Left ventricle myocardium superior (tissue), 1 donor: ENCODE measurements around the gene PSEN1. TPM values are rescaled to one million over a fixed set of nuclear protein-coding genes. Genes with fewer than 3 reads are reported as not detected.

Source experiments
- ATAC-seq: fragments of 200-7000 bp; cut with Tn5 transposase; one replicate; pipeline ENCODE4 v1.9.1; 2020; ENCODE audit warnings: mild to moderate bottlenecking, moderate library complexity
- DNase-seq: peaks from one replicate; pipeline ENCODE4 v3.0.0-alpha.2; 2020
- intact Hi-C: fragments of 100-400 bp; cut with micrococcal nuclease; formaldehyde crosslinking; loops from one replicate; pipeline ENCODE4 v1.11.0; 2022
- total RNA-seq: library from RNA; stranded (reverse); fragmentation: NEBNext Ultra II Directional; extraction: Animal tissue kit (Norgen Biotek cat#: 25700); gene quantifications from one replicate; pipeline ENCODE4 v1.2.1, GENCODE V29; 2021
- donor health status: DM: no; HTN: yes; CAD: no; lungs with severe emphysema.

The PSEN1 gene
- total RNA-seq, 1 donor from 2014 or later: 24.1 TPM

DNA sequence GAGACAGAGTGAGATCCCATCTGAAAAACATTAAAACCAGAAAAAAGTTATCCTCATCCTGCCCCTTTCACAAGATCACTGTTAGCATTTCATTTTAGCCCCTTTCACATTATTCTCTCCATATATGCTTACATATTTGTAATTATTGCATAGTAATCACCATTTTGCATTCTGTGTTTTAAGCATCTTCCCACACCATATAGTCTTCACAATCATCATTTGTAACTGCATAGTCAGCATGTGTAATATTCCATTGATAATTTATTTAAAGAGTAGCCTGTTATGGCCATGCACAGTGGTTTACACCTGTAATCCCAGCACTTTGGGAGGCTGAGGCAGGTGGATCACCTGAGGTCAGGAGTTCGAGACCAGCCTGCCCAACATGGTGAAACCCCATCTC is 112.8 kb downstream of the PSEN1 start:
- ATAC-seq (no peak), DNase-seq (no peak)
- intact Hi-C loops: no loop called here

DNA sequence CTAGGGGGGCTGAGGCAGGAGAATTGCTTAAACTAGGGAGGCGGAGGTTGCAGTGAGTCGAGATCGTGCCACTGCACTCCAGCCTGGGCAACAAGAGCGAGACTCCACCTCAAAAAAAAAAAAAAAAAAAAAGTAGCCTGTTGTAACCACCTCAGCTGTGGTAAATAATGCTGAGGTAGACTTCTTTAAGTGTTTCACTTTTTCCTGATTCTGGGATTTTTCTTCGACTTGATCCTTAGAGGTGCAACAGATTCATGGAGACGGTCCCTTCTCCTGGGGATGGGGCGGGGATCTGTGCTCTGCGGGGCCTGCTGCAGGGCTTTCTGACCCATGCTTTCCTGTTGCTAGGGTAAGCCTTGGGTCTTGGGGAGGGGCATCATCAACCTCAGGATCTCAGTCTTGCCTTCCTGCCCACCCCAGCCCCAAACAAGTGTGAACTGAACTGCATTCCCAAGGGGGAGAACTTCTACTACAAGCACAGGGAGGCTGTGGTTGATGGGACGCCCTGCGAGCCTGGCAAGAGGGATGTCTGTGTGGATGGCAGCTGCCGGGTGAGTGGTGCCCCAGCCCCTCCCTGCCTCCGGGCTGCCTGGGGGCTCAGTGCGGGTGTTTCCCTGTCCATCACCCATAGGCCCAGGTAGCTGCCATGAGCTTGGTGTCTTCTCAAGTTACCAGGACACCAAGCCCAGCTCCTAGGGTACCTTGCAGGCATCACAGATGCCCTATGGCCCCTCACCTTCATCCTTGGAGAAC is 113.4 kb downstream of the PSEN1 start:
- DNase-seq (peak; percentile 20), ATAC-seq (no peak)
- intact Hi-C loops: no loop called here

DNA sequence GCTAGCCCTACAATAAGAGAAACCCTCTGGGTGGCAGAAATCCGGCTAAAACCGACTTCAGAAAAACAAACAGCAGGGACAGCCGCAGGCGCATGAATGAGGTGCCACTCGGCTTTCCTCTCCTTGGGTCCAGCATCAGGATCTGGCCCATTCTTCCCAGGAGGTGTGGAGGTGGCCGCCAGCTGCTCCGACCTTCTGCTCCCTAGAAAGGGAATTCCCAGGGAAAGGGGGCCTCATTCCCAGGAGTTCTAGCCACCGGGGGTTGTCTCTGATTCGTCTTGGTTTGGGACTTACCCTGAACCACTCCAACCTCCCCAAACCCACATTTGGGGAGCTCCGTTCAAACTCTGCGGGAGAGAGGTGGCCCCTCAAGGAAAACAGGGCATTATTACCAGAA is 114.0 kb downstream of the PSEN1 start:
- intact Hi-C loops: no loop called here
- ATAC-seq: no peak
- DNase-seq: no peak

DNA sequence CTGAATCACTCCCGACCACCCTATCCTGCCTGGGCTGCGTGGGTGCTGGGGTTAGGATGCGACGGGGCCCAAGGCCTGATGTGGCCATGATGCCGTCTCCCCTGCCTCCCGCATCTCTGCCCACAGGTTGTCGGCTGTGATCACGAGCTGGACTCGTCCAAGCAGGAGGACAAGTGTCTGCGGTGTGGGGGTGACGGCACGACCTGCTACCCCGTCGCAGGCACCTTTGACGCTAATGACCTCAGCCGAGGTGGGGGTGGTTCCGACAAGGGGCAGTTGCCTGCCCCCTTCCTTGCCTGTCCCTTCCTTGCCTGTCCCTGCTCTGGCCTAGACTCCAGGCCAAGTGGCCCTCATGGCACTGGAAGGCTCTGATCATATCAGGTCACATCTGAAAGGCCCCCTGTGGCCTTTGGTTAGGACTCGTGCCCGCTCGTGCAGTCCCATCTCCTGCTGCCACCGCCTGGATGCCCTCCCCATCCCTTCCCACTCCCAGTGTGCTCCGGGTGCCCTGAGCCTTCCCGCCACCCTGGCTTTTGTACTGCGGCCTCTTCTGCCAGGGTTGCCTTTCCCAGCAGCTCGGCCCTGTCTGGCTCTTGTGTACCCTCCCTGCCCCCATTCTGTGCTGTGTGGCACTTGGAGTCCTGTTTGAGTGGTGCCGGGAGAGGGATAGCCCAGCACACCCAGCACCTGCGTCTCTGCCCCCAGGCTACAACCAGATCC is 114.6 kb downstream of the PSEN1 start:
- ATAC-seq (no peak), DNase-seq (peak; percentile 2)
- intact Hi-C loops: no loop called here

DNA sequence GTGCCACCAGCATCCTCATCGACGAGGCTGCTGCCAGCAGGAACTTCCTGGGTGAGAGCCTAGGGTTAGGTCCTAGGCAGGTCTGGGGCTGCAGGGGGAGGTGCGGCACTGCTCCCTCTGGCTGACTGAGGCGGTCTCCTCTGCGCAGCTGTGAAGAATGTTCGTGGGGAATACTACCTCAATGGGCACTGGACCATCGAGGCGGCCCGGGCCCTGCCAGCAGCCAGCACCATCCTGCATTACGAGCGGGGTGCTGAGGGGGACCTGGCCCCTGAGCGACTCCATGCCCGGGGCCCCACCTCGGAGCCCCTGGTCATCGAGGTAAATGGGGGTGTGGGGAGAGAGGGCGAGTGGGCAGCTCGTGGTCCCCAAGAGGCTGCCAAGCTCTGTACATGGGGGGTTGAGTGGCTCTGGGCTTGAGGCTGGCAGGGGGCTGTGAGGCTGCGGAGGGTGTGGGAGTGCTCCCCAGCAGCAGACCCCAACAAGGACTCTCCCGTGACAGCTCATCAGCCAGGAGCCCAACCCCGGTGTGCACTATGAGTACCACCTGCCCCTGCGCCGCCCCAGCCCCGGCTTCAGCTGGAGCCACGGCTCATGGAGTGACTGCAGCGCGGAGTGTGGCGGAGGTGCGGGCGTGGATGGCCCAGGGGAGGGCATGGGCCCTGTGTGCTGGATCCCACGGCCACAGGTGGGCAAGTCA is 115.4 kb downstream of the PSEN1 start:
- no peak for ATAC-seq
- peak; percentile 29 for DNase-seq
- intact Hi-C loops: no loop called here

DNA sequence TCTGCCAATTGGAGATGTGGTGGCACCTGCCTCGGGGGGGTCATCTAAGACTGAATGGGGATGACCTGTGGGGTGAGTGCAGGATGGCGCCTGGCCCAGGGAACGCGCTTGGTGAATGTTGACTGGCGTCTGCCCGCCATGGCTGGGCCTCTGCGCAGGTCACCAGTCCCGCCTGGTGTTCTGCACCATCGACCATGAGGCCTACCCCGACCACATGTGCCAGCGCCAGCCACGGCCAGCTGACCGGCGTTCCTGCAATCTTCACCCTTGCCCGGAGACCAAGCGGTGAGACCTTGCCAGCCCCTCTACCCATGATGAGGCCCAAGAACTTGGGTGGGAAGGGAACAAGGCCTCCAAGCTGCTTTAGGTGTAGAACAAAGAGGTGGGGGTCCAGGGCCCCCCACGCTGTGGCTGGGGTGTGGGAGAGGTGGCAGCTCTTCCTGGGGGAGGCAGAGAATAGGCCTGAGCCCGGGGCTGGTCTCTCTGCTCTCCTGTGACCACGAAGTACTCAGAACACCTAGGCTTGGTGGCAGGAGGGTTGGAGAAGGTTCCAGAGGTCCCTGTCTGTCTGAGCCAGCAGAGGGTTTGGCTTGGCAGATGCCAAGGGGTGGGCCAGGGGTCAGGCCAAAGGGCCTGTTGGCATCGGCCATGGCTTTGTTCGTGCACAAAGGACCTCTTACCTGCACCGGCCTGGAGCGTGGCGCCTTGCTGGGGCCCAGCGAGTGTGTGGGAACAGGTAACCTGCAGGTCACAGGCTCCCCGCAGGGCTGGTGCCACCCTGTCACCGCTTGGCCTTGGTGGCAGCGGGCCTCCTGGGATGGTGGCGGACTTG is 116.4 kb downstream of the PSEN1 start:
- DNase-seq (peak; percentile 22), ATAC-seq (no peak)
- intact Hi-C loops: no loop called here

DNA sequence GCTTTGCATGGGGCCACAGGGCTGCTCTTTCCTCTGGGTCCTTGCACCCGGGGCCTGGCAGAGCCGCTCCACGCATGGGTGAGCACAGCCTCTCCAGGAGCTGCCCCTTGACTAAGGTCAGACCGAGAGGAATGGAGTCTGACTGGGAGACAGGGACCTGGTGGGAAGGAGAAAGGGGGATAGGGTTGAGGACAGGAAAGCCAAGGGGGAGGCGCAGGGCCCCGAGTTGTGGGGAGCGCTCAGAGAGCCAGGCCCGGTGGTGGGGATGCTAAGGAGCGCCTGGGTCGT is 117.0 kb downstream of the PSEN1 start:
- ATAC-seq (no peak), DNase-seq (peak; percentile 25)
- intact Hi-C loops: no loop called here

DNA sequence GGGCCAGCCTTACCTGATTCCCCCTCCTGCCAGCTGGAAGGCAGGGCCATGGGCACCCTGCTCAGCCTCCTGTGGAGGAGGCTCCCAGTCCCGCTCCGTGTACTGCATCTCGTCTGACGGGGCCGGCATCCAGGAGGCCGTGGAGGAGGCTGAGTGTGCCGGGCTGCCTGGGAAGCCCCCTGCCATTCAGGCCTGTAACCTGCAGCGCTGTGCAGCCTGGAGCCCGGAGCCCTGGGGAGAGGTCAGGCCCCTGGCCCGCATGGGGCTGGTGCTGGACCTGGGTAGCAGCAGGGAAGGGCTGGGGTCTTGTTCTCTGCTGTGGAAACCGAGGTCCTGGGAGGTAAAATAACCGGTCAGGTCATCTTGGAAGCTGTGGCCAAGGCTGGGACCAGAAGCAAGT is 117.4 kb downstream of the PSEN1 start:
- ATAC-seq (no peak), DNase-seq (peak; percentile 20)
- intact Hi-C loops: no loop called here

DNA sequence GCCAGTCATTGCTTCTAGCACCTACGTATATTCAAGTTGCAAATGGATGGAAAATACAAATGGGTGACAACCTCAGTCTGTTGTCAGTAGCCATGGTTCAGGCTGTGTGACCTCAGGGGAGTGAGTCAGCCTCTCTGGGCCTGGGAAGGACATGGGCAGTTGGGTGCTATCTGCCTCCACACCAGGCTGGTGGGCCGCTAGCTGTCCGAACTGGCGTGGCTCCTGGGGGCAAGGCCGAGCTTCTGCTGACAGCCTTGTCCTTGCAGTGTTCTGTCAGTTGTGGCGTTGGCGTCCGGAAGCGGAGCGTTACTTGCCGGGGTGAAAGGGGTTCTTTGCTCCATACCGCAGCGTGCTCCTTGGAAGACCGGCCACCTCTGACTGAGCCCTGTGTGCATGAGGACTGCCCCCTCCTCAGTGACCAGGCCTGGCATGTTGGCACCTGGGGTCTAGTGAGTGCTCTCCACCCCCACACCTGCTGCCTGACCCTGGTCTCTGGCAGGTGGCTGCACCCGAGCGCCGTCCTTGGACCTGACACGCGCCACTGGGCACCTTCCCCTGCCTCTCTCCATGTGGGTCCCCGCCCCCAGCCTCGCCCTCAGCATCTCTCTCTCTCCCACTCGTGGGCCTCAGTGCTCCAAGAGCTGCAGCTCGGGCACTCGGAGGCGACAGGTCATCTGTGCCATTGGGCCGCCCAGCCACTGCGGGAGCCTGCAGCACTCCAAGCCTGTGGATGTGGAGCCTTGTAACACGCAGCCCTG is 118.1 kb downstream of the PSEN1 start:
- intact Hi-C loops: no loop called here
- DNase-seq (peak; percentile 23), ATAC-seq (no peak)

DNA sequence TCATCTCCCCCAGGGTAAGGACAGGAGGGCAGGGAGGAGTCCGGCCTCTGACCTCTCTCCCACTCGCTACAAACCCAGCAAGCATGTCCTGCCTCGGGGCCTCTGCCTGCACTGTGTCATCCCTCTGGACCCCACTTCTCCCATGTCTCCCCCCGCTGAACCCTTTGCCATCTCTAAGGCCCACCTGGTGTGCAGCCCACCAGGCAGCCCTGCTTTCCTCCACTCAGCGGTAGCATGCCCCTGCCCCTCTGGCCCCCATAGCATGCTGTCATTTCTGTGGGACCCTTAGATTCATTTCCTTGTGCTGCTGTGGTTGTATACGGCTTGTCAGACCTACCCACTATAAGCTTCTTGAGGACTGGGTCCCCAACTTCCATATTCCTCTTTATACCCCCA is 118.7 kb downstream of the PSEN1 start:
- no peak for ATAC-seq
- intact Hi-C loops: no loop called here
- peak; percentile 17 for DNase-seq

DNA sequence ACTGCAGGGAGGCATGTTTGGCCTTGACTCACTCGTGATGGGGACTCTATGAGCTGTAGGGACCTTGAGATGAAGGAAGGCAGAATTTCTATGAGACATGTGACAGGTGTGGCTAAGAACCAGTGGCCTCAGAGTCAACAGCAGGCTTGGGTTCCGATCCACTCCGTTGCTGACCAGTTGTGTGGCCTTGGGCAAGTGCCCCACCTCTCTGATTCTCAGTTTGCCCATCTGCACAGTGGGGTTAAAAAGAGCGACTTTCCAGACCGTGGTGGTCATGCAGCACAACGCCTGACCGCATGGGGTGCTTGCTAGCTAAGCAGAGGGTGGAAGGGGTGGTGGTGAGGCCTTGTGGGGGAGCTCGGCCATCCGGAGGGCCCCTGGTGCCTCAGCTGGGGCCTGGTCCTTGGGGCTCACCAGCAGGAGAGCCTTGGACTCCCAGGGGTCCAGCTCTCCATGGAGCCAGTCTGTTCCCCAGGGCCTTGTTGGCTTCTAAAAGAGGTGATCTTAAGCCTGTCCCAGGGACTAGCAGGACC is 119.5 kb downstream of the PSEN1 start:
- DNase-seq (no peak), ATAC-seq (no peak)
- intact Hi-C loops: no loop called here

DNA sequence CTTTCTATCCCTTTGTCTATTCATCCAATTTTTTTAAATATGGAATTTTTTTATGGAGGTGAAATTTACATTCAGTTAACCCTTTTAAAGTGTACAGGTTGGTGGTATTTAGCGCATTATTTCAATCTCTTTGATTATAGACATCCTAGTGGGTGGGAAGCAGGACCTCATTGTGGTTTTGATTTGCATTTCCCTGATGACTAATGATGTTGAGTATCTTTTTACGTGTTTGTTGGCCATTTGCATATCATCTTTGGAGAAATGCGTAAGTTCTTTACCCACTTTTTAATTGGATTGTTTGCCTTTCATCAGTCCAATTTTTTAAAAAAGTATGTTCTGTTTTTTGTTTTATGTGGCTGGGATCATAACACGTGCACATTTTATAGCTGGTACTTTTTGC is 121.8 kb downstream of the PSEN1 start:
- intact Hi-C loops: no loop called here
- DNase-seq: no peak
- ATAC-seq: no peak

DNA sequence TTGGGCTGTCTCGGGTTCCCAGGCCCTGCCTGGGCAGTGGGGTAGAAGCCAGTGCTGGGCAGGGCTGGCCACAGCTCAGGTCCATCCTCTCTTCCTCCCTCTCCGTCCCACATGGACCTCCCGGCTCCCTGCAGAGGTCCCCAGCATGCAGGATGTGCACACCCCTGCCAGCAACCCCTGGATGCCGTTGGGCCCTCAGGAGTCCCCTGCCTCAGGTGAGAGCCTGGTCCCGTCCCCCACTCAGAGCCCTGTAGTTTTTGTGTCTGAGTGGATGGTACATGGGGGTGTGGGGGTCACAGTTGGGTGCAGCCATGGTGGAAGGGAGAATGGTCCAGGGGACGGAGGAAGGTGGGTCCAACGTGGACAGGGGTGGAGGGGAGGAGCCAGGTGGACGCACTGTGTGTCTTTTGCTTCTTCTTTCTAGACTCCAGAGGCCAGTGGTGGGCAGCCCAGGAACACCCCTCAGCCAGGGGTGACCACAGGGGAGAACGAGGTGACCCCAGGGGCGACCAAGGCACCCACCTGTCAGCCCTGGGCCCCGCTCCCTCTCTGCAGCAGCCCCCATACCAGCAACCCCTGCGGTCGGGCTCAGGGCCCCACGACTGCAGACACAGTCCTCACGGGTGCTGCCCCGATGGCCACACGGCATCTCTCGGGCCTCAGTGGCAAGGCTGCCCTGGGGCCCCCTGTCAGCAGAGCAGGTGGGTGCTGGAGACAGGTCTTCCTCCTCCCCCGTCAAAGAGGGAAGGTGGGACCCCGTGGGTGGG is 122.7 kb downstream of the PSEN1 start:
- ATAC-seq (no peak), DNase-seq (peak; percentile 19)
- intact Hi-C loops: no loop called here

DNA sequence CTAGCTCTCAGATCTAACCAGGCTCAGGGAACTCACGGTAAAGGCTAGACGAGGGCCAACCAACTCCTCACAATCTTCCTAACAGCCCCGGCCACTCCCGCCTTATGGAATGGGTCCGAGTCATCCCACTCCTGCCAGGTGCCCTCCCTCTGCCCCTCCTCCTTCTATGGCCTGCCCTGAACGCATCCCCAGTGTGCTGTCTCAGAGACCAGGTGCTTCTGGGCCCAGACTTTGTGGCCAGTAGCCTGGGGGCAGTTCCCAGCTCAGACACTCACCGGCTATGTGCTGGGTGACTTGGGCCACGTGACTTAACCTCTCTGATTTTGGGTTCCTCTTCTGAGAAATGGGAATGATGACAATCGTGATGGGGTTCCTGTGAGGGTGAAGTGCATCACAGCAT is 123.5 kb downstream of the PSEN1 start:
- no peak for ATAC-seq
- intact Hi-C loops: no loop called here
- no peak for DNase-seq

DNA sequence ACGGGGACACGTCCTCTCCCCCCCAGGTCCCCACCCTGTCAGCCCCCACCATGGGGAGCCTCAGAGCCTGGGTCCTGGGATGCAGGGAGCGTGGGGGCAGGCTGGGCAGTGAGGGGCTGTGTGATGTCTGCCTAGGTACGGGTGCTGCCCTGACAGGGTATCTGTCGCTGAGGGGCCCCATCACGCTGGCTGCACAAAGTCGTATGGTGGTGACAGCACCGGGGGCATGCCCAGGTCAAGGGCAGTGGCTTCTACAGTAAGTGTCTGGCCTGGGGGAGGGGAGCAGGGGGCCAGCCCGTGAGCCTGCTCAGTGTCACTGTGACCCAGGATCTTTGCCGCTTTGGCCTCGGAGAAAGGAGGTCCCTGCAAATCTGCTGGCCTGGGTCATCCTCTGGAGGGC is 124.3 kb downstream of the PSEN1 start:
- intact Hi-C loops: no loop called here
- DNase-seq (peak; percentile 19), ATAC-seq (no peak)

DNA sequence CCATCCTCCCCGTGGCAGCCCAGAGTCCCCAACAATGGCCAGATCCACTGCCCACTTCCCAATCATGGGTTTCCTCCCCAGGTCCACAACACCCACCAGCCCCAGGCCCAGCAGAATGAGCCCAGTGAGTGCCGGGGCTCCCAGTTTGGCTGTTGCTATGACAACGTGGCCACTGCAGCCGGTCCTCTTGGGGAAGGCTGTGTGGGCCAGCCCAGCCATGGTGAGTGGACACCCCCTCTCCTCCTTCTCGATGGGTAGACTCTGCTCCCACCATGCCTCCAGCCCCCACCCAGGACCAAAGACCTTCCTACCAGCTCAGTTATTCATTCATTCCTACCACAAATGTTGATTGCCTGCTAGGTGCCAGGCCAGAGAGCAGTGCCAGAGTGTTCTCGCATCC is 124.8 kb downstream of the PSEN1 start:
- ATAC-seq (no peak), DNase-seq (peak; percentile 20)
- intact Hi-C loops: no loop called here

DNA sequence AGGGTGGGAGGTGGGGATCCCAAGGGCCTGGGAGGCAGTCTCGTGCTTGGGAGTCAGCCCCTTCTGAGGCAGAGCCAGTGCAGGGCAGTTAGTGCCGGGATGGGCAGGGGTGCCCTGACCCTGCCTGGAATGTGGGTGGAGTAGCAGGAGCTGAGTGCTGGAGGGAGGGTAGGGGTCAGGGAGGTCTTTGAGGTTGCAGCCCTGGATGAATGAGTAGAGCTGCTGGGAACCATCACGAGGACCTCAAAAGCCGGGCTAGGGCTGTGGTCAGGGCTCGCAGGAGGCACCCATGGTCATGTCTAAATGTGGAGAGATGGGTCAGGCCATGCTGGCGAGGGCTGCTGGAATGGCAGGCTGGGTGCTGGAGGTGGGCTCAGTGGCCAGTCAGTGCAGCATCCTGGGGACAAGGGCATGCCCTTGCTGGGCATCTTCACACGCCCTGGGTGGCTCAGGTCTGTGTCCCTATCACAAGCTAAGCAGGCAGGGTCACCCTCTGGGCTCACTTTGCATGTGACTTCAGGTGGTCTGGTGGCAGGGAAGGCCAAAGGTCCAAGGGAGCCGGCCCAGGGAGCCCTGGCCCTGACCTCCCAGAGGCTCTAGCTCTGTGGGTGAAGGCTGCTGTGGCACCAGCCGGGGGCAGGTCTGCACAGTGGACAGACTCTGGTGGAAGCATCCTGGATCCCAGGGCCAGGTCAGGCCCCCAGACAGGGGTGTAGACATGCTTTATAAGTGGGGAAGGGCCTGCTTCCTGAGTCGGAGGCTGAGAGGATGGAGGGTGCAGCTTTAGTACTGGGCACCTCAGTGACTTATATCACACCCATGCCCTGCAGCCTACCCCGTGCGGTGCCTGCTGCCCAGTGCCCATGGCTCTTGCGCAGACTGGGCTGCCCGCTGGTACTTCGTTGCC is 125.5 kb downstream of the PSEN1 start:
- intact Hi-C loops: no loop called here
- DNase-seq: peak; percentile 21

More for the DNA sequence above, 125.5 kb downstream of the PSEN1 start:
- no peak for ATAC-seq
